ENCODE data around the gene CAPN11. TPM values are rescaled to one million over a fixed set of nuclear protein-coding genes. Genes with fewer than 3 reads are reported as not detected.

CAPN11 gene
- total and polyA plus RNA-seq, 2 donors (not counting 3 experiments of a cell fraction or from before 2014, with no cell fraction given), result 1.4 to 1.7 TPM

- Histone ChIP-seq H4K20me1 (replicated peaks; ENCODE audit: control insufficient read depth, extremely low read depth, insufficient read depth, low read length) (no peaks in the 10 kb centered on the region), H3K9ac (replicated peaks; ENCODE audit: extremely low read depth, insufficient read depth, low read length) (no peak overlapping the region), H3K27ac (ENCODE audit: insufficient read depth, low read depth, low read length) (no peak overlapping the region), H3K4me2 (ENCODE audit: insufficient read depth, low read length) (no peak overlapping the region), H3K9me3 (replicated peaks; ENCODE audit: control insufficient read depth, insufficient read depth, low read length) (no peaks in the 10 kb centered on the region), H3K36me3 (ENCODE audit: control insufficient read depth in 2 of 2, extremely low read depth in 1 of 2, insufficient read depth in 2 of 2, low read length in 2 of 2) (peaks cover 0 to 7% of the 10 kb centered on the region in 2 experiments), H3K9me1 (replicated peaks; ENCODE audit: control insufficient read depth, extremely low read depth, insufficient read depth, low read length) (no peaks in the 10 kb centered on the region), H2AFZ (ENCODE audit: low read depth, low read length) (no peak overlapping the region), H3K27me3 (ENCODE audit: control insufficient read depth in 2 of 2, insufficient read depth in 2 of 2, low read length in 2 of 2) (no peaks in the 10 kb centered on the region), H3K4me3 (replicated peaks in 1 of 3; ENCODE audit: insufficient read depth in 1 of 3, low read depth in 1 of 3, low read length in 3 of 3) (no peak overlapping the region), H3K79me2 (ENCODE audit: control insufficient read depth, insufficient read depth, low read length) (no peaks in the 10 kb centered on the region), H3K4me1 (ENCODE audit: control insufficient read depth, extremely low read depth, insufficient read depth, low read length) (no peaks in the 10 kb centered on the region)
- CTCF ChIA-PET, result interaction anchor here (1.0 to 6.2 kb wide), 6 partner anchors 17 to 55 kb away, joined by 3 to 62 read pairs (median 4); no protein-coding TSS in a partner anchor
- intact Hi-C loops (cut with micrococcal nuclease), result no loop called here
- DNase-seq (ENCODE audit: low read depth, low spot score) (no peak), FAIRE-seq (no peak)
- POLR2A ChIA-PET, result interaction anchor here (1.0 kb wide), 1 partner anchor 113 kb away, joined by 3 read pairs; the partner anchor contains the start of gene HSP90AB1
- BruUV-seq (replicated peaks), result no TSS peak
- TF ChIP-seq MAX (IDR thresholded peaks at IDR 0.05; ENCODE audit: insufficient read depth, insufficient read length), result no peak
- TF ChIP-seq EZH2 (IDR thresholded peaks at IDR 0.05; ENCODE audit: borderline replicate concordance, low read depth, low read length, severe bottlenecking), result no peak
- TF ChIP-seq FOS (IDR thresholded peaks at IDR 0.05; ENCODE audit: borderline replicate concordance, insufficient read depth, low read length), result no peak
- no peak for TF ChIP-seq CTCF (IDR thresholded peaks at IDR 0.05; ENCODE audit: extremely low read depth in 1 of 2, insufficient read depth in 1 of 2, low read depth in 1 of 2, low read length in 2 of 2)
- no peak for TF ChIP-seq POLR2AphosphoS5 (IDR thresholded peaks at IDR 0.05; ENCODE audit: insufficient read depth, low read depth, low read length)
- TF ChIP-seq JUN (IDR thresholded peaks at IDR 0.05; ENCODE audit: borderline replicate concordance, insufficient read depth, insufficient read length, low read depth), result no peak
- no peak for TF ChIP-seq MYC (IDR thresholded peaks at IDR 0.05; ENCODE audit: low read depth, low read length)
- dilution Hi-C loops (cut with MboI; ENCODE audit: extremely low pct_ligation_motif_present, low sequenced_read_pairs), result no loop called here
These were observed 24.5 kb upstream of the CAPN11 start for GRCh38 chr6:44133981-44134711.

All from endothelial cell of umbilical vein (primary cell).